Right forelimb (tissue), 1 donor: ENCODE results near the gene CDK5RAP2.
"Not testable (repeated sequence)": the region's sequence is repeated elsewhere in the genome, so short reads cannot be mapped to it uniquely, and the experiment has no call there.

Source experiments
- DNase-seq: peaks from one replicate; pipeline ENCODE4 v3.0.0-alpha.2; 2018

CDK5RAP2 gene

DNA sequence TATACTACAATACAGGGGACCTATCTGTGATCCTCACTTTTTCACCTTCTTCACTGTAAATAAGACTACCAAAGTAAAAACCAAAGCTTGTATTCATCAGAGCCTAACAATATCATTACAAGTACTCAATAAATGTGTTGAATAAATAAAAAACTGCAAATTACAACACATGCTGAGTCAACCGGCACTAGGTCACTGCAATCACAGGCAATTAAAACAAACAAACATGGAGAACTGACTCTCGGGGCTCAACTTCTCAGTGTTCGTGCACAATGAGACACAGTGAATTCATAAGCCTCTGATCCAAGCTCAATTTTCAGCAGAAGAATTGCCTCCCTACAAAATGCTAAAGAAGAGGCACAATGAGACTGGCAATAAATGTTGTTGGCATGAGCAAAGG is 69.2 kb downstream of the CDK5RAP2 start:
- no peak for DNase-seq

DNA sequence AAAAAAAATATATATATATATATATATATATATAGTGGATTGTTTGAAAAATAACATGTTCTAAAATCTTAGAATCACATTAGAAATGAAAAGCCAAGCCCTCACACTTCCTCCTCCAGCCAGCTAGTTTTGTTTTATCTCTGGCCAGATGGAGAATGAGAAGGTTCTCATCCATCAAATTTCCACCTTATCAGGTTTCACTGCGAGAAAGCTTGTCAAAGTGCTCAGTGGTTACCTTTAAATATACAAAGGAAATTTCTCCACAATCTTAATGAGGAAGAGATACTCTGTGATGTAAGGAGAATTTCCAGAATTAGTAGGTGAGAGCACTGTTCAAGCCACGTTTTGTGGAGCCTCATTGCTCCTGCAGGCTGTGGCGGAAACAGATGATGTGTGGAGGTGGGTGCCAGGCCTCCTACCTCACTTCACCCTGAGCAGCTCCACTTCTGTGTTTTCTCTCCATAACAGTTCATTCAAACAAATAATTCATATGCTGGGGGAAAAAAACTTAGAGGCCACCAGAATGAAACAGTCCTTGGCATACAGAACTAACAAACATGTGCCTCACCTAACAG is 71.9 kb downstream of the CDK5RAP2 start:
- DNase-seq = no peak

DNA sequence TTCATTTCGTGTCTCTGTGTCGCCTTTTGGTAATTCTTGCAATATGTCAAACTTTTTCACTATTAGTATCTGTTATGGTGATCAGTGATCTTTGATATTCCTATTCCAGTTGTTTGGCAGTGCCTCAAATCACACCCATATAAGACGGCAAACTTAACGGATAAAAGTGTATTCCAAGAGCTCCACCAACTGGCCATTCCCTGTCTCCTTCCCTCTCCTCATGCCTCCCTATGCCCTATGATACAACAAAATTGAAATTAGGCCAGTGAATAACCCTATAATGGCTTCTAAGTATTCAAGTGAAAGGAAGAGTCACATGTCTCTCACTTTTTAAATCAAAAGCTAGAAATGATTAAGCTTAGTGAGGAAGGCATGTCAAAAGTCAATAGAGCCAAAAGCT is 74.8 kb downstream of the CDK5RAP2 start:
- DNase-seq = no peak

DNA sequence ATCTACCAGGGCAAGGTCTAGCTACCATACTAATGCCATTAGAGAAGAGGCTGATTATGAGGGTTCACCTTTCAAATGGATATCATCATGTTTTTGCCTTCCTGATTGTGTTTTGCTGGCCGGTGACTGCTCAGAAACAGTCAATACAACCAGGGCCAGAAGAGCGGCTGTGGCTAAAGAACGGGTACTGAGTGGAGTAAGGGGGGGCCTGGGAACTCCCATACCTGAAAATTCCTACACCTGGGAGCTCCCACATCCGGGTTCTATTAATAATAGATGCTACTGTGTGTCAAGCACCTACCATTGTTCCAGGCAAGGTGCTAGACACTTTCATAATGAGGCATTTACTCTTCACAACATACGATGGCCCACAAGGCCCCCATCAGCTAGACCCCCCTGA is 79.2 kb downstream of the CDK5RAP2 start:
- no peak for DNase-seq

DNA sequence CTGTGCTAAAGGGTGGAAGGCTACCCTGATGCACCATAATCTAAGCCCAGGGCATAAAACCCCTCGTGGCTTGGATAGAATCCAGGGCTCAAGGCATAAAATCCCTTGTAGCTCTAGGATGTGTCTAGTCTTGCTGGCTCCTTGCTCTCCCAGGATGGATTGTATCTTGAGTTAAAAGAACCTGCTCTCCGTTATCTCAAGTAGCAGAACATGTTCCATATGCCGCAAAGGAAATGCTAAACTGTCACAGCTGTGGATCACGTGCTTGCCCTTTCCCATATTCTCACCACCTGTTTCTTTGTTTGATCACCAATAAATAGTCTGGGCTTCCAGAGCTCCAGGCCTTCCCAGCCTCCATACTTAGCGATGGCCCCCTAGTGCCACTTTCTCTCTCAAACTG is 82.1 kb downstream of the CDK5RAP2 start:
- DNase-seq = not testable (repeated sequence)

DNA sequence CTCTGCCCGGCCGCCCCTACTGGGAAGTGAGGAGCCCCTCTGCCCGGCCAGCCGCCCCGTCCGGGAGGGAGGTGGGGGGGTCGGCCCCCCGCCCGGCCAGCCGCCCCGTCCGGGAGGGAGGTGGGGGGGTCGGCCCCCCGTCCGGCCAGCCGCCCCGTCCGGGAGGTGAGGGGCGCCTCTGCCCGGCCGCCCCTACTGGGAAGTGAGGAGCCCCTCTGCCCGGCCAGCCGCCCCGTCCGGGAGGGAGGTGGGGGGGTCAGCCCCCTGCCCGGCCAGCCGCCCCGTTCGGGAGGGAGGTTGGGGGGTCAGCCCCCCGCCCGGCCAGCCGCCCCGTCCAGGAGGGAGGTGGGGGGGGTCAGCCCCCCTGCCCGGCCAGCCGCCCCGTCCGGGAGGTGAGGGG is 83.5 kb downstream of the CDK5RAP2 start:
- not testable (repeated sequence) for DNase-seq

DNA sequence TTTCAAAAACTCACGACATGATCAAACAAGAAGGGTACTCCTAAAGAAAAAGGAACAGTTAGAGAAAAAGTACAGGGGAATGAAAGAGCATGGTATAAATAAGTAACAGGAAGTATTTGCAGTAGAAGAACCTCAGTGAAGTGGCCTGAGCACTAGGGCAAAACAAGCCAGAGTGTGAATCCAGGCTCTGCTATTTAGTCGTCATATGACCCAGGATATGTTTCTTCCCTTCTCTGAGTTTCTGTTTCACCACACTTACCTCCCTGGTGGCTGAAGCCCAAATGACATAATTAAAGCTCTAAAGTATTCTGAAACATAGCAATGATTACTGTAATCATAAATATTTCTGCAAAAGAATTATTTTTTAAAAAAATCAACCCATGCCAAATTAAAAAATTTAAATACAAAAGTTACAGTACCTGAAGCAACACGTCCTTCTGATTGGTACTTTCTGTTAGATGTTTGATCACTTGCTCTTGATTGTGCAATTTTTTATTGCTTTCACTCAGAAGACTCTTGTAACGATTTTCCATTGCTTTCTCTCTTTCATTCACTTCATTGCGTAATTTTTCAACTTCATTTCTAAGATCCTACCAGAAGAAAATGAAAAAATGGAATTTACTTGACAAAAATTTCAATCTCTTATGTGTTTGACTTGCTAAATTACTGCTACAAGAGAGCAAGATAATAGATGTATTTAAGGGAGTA is 88.9 kb downstream of the CDK5RAP2 start:
- no peak for DNase-seq

DNA sequence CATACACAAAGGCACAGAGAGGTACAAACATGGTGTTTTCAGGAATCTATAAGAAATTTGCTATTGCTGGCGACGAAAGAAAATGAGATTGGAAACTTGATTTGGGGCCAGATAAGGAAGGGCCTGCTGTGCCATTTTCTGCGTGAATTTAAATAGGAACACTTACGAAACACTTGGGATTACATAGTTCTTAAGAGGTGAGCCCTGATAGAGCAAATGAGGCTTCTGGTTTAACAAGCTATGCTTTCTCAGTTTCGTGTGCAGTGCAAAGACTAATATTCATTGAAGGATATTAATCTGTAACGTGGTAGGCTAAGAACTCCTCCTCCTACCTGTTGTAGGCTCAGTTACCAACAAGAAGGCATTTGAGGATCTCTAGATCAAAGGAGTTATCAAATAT is 93.1 kb downstream of the CDK5RAP2 start:
- DNase-seq = no peak

DNA sequence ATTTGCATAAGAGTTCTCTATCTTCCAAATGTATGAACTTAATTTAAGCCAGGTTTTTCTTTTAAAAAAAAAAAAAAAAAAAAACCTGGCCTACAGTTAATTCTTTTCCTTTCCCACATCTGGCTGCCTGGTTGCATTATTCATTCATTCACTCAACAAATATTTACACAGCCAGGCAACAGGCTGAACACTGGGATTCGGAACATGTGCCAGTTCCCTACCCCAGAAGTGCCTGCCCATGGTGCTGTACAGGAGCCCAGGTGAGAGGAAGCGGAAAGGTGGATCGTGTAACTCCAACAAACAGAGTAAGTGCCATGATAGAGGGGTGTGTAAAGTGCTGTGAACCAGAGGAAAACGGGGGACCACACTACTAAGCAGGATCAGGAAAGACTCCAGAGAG is 93.6 kb downstream of the CDK5RAP2 start:
- DNase-seq = no peak

DNA sequence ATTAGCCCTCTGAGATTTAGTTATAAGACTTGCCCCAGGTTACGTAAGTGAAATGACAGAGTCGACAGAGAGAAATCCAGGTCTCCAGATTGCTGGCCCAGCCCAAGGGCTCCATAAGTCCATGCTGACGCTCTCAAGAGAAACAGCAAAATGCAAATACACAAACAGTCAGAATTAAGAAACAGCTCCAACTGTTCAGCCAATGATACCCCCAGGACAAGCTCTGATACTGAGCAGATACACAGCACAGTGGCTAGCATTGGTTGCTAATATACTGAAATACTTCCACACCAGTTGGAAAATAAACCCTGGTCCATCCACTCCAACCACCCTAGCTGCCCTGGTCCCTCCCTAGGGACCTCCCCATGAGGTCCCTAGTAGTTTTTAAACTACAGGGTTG is 94.2 kb downstream of the CDK5RAP2 start:
- DNase-seq = no peak

DNA sequence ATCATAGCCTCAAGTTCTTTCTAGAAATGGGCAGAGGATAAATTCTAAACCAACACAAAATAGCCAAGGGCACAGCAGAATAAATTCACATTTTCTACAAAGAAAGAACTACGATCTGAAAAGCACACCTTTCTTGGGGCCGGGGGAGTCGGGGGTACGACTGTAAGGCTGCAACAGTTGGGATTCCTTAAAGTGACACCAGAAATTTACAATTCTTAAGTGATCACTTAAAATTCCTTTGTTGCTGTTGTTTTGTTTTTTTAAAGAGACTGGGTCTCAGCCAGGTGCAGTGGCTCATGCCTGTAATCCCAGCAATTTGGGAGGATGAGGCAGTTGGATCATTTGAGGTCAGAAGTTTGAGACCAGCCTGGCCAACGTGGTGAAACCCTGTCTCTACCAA is 95.8 kb downstream of the CDK5RAP2 start:
- no peak for DNase-seq

DNA sequence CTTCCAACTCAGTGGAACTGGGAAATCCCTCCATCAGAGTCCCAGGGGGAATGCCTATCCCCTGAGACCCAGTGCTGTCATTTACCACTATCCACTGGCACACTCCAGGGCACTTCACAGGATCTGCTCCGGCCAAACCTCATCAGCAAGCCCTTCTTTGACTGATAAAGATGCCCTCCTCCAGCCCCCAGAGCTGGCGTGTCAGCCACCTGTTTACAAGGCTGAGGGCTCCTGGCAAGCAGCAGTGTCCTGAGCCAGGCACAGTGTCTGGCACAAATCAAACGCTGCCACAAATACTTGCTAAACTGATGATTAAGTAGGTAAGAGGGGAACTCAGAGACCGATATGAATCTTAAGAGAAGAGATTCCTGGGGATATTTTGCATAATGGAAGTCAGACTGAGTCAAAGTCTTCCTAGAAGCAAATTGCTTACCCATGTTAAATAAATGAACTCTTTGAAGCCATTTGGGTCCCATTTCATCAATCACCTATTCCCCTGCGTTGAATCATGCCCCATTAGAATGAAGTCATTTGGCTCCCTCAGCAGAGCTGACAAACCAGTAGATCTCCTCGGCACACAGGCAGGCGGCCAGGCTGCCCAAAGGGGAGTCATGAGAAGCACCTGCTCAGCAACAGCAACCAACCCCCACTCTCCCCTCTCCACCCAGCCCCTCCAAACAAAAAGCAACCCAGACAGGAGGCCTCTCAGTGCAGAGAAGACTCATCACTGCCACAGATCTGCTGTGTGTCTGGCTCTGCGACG is 97.4 kb downstream of the CDK5RAP2 start:
- no peak for DNase-seq

DNA sequence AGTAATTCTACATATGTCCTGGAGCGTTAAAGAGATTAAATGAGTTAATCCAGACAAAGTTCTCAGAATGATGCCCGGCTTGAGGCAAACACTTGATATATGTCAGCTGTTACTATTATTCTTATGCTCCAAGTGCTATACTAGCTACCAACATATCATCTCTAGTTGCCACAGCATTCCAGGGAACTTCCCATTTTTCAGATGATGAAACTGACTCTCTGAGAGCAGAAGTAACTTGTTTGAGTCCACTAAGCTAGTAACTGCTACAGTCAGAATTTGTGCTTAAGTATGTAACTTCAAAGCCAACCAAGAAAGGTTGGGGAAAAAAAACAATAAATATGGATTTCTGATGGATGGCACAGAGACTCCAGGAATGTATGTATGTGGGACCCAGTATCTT is 98.1 kb downstream of the CDK5RAP2 start:
- DNase-seq = no peak

DNA sequence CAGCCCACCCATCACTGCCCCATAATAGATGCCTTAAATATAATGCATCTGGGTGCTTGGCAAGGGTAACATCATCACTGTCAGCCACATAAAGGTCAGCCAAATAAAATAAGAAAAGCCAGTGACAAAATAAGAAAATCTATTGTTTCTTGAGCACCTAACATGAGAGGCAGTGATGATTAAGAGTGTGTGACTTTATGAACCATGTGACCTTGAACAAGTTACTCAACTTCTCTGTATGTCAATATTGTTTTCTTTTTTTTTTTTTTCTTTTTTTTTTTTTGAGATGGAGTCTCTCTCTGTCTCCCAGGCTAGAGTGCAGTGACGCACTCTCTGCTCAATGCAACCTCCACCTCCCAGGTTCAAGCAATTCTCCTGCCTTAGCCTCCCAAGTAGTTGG is 98.7 kb downstream of the CDK5RAP2 start:
- no peak for DNase-seq

DNA sequence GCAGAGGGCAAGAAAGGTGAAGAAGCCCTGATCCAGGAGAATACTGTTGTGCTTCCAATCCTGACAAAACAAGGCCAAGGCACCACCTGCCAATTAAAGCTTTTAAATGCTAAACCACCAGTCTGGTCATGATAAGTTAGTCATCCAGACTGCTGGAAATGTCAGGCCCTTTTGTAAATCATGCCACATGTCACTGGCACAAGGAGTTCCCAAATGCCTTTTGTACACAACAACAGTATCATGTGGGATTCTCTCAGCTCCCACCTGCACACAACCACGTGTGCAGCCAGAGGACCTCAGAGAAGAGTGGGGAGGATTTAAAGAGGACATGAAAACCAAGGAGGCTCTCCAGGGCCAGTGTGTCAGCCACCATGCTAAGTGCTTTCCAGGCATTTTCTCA is 99.3 kb downstream of the CDK5RAP2 start:
- DNase-seq = no peak

DNA sequence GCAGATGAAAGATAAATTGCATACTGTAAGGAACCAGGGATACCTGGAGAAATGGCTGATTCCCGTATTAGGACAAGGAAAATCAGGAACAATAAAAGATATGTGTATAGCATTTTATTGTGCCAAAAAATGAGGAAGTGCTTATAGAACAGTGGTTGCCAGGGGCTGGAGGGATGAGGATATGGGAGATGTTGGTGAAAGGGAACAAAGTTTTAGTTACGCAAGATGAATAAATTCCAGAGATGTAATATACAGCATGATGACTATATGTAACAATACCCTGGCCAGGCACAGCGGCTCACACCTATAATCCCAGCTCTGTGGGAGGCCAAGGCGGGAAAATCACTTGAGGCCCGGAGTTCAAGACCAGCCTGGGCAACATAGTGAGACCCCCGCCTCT is 101.8 kb downstream of the CDK5RAP2 start:
- DNase-seq = no peak

DNA sequence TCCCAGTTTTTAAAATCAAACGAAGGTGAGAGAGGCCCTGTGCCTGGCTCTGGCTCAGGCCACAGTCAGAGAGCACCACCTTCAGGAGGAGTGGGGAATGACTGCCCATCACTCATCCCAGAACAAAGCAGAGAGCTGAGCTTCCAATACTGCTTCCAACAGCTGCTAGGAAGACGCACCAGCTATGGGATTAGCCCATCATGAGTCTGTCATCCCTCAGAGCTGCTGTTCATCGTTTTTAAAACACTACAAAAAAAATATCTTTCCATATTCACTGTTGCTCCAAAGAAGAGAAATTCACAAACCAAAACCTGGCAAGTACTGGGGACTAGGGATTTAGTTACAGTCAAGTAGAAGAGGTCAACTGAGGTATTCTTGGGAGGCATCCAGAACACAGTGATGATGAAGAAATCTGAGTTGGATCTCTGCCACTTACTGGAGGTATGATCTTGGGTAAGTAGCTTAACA is 102.4 kb downstream of the CDK5RAP2 start:
- peak; percentile 52 for DNase-seq

DNA sequence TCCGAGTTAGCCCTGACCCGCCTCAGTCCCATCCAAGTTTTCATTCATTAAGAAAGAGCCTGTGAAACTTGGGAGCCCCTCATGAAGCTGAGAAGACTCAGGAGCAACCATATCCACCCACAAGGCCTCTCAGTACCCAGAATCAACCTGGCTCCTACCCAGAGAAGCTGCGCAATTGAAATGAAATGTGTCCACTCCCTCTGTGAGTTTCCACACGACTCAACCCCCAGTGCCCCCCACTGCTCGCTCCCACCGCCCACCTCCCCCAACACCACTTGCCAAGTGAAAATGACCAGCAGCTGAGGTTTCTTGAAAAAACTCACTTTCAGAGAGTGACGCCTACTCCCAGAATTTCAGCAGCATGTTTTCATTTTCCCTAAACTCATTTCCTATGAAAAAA is 104.6 kb downstream of the CDK5RAP2 start:
- no peak for DNase-seq

DNA sequence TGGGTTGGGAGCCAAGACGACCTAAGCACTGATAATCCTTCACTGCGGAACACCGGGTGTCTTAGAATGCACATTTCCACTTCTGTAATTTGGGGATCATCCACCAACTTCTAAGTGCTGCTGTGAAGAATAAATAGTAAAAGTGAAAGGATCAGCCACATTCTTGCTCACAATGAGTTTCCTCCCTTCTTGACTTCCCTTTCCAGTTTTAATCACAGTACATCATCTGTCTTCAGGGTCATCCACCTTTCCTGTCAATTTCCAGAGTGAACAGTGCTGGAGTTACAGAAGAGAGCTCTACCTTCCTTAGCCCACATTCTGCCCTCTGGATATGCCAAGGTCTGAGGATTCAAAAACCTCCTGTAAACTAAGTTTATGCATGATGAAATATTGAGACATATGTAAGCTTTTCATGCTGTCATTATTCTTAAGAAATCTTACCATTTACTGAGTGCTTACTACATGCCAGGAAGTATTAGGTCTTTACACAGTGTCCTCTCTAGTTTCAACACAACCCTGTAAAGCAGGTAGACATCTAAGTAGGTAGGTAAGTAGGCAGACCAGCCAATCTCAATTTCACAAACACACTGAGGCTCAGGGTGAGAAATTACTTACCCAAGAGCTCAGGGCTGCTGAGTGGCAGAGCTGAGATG is 105.2 kb downstream of the CDK5RAP2 start:
- DNase-seq = no peak

DNA sequence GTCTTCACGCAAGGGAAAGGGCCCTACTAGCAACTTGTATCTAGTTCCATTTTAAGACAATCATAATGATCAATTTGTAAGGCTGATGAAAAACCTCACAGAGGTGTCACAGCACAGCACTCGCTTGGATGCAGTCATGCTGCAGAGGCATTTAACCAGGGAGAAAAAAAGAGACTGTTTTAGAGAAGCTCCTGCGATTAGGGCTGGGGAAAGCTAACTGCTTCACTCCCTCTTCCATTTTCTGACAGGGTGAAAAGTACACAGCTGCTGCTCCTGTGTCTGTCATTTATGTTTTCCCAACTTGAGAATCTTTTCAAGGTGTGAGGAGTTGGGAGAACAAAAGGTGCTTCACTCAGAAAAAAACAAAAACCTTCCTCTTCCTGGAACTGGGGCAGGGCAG is 106.4 kb downstream of the CDK5RAP2 start:
- DNase-seq = no peak

DNA sequence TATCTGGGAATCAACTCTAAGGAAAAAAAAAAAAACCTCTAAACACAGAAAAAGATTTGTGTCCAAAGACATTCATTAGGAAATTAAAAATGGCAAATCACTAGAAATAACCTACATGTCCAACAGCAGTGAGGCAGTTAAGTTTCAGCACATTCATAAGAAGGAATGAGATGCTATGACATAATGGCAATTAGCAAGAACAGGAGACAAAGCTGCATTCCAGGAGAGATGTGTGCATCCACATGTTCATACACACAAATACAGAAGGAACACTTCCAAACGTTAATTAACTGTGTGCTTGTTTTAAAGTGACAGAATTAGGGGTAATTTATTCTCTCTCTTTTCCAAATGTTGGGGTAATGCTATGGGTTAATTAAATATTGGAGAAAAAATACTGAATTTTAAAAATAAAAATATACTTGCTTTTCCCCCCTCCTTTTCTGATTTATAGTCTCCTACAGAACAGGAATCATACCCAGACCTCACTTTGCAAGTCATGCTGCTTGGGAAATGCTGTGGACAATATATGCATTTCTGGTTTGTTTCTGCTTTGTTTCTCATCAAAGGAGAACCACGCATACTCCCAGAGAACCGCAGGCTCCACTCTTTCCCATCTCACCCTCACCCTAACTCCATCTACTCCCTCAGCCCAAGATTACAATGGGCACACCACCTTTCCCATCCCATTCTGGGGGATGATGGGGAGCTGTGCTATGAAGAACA is 114.1 kb downstream of the CDK5RAP2 start:
- no peak for DNase-seq

DNA sequence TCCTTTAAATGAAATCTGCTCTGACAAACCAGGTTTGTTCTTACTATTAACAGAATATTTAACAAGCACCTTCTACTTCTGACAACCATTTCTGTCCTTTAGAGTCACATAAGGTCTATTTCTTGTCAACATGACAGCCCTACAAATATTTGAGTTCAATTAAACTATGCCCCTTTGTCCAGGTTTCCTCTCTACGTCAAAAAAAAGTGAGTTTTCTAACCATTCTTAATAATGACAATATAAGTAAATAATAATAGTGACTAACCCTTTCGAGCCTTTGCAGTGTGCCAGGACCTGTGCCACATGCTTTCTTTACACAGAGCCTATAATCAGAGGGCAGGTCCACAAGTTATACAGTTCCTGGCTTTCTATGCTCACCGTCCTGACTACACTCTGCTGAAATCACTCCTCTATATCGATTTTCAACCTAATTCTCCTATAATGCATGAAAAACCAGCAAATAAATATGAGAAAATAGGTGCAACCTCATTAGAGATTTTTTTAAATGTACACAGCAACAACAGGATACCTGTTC is 115.0 kb downstream of the CDK5RAP2 start:
- DNase-seq = no peak
